NCI-H526 treated with DMSO at 0.1 percent for 48 hours (cell line): ENCODE measurements around the gene ZNF790.

Source experiments
- DNase-seq: peaks from one replicate; lab custom pipeline; 2025; lab: John Stamatoyannopoulos, UW

The ZNF790 gene

DNA sequence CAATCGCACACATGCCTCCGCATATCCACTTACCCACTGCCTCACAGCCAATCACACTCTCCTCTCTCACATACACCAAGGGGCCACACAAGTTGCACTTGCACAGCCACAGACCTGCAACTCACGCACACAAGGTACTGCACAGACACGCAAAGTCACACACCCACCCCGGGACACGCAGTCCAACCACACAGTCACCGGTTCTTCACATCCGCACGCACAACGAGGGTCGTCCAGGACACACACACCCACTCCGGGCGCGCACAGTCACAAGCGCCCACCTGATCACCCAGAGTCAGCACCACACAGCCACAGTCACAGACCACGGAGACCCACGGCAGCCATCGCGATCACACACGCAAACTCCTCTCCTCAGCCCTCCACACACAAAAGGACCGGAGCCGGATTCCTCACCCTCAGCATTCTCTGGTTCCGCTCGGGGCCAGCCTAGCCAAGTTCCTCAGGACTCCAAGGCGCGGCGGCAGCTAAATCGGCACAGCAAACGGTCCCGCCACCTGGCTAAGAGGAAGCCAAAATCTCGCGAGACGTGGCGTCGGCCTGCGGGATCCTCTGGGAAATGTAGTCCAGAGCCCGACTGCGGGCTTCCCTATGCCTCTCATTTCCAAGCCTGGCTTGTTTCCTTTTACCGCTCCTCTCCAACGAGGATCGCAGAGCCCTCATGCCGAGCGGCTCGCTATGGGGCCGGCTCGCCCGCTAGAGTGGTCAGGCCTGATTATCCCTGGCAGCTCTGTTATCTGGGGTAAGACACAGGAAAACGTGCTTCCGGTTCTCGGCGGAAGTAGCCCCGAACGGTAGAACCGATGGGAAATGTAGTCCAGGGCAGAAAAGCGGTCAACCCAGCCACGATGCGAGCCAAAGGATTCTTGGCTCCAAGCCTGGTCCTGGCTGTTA is 65.6 kb downstream of the ZNF790 start, which contains the start of gene ZNF850:
Gene ZNF850, minus strand, starts transcription at position 497 of the 912 bp plus-strand sequence. CDS start 10,201 bp downstream, outside the sequence.
- DNase-seq, result peak; percentile 98

DNA sequence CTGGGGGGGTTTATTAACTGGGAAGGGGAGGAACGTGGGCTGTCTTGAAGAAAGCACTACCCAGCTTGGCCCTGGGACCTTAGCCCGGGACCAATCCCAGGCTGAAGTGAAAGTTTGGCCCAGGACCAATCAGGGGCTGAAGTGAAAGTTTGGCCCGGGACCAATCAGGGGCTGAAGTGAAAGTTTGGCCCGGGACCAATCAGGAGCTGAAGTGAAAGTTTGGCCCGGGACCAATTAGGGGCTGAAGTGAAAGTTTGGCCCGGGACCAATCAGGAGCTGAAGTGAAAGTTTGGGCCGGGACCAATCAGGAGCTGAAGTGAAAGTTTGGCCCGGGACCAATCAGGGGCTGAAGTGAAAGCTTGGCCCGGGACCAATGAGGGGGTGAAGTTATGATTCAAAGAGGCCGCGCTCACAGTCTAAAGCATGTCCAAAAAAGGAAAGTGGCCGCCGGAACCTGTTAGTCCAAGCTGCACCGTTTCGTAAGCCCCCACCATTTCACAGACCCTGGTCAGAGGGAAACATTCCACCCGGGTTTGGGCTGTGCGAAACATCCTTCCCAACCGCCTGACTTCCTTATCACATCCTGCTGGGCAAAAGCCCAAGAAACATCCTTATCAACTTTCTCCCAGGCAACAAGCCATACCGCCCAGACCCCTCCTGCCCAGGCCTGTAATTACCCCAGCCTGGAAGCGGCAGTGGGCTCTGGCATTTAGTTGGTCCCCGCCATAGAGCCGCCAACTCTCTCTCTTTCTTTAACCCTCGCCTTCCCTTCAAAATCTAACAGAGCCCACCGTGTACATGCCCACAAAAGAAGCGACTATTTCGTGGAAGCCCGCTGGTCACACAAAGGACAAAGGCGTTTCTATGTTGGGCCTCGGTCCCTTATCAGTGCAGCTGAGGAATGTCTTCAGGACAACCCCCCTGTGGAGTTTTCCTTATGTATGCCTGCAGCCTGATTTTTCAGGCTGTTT is 66.6 kb downstream of the ZNF790 start:
- peak; percentile 11 for DNase-seq
